Endodermal cell (in vitro differentiated cells): Measurements from ENCODE around the gene PRRG3. TPM values are rescaled to one million over a fixed set of nuclear protein-coding genes. Genes with fewer than 3 reads are reported as not detected.
A peak's percentile ranks its signal among the peaks of the same experiment; 100 is the strongest.
"Not testable (repeated sequence)": the region's sequence is repeated elsewhere in the genome, so short reads cannot be mapped to it uniquely, and the experiment has no call there.

Experiments
- DNase-seq: peaks from one replicate; pipeline ENCODE4 v3.0.0-alpha.2; 2017
- H3K27ac ChIP-seq: 2 replicates; pipeline ENCODE4 v1.5.1; 2013; ENCODE audit warnings: mild to moderate bottlenecking, low read depth, low read length, moderate library complexity
- H3K27me3 ChIP-seq: 2 replicates; pipeline ENCODE4 v1.6.1; 2013; ENCODE audit warnings: mild to moderate bottlenecking, low read length, moderate library complexity; ENCODE audit not compliant: insufficient read depth, control insufficient read depth, poor library complexity, severe bottlenecking
- H3K36me3 ChIP-seq: 2 replicates; pipeline ENCODE4 v1.7.0; 2013; ENCODE audit warnings: mild to moderate bottlenecking, low read length, moderate library complexity; ENCODE audit not compliant: control insufficient read depth, insufficient read depth
- H3K4me1 ChIP-seq: one replicate; pipeline ENCODE4 v1.7.0; 2013; ENCODE audit warnings: low read length; ENCODE audit not compliant: control insufficient read depth, insufficient read depth
- H3K4me3 ChIP-seq: 2 replicates; pipeline ENCODE4 v1.5.1; 2013; ENCODE audit warnings: mild to moderate bottlenecking, low read length, moderate library complexity
- H3K9ac ChIP-seq: 2 replicates; pipeline ENCODE4 v1.6.1; 2013; ENCODE audit warnings: mild to moderate bottlenecking, low read length, moderate library complexity; ENCODE audit not compliant: poor library complexity, severe bottlenecking; ENCODE audit errors: extremely low read depth
- H3K9me3 ChIP-seq: 2 replicates; pipeline ENCODE4 v1.6.1; 2013; ENCODE audit warnings: mild to moderate bottlenecking, low read length, moderate library complexity; ENCODE audit not compliant: control insufficient read depth
- H3K27ac Mint-ChIP-seq: 2 replicates; pipeline ENCODE4 v1.8.0; 2020; ENCODE audit warnings: mixed read lengths
- H3K27me3 Mint-ChIP-seq: 2 replicates; pipeline ENCODE4 v1.8.0; 2021; ENCODE audit warnings: mild to moderate bottlenecking, mixed read lengths; ENCODE audit not compliant: insufficient read depth
- H3K36me3 Mint-ChIP-seq: 2 replicates; pipeline ENCODE4 v1.8.0; 2020; ENCODE audit warnings: low read depth, mixed read lengths
- H3K4me1 Mint-ChIP-seq: 2 replicates; pipeline ENCODE4 v1.8.0; 2020; ENCODE audit warnings: mixed read lengths
- H3K4me3 Mint-ChIP-seq: 2 replicates; pipeline ENCODE4 v1.8.0; 2020; ENCODE audit warnings: mild to moderate bottlenecking, moderate library complexity, mixed read lengths
- H3K9me3 Mint-ChIP-seq: 2 replicates; pipeline ENCODE4 v1.8.0; 2020; ENCODE audit warnings: mild to moderate bottlenecking, mixed read lengths
- CTCF ChIP-seq: fragments of 200-600 bp; sonication (generic); conservative IDR thresholded peaks from 2 replicates; pipeline ENCODE4 v1.5.0; 2021; ENCODE audit warnings: antibody characterized with exemption, mild to moderate bottlenecking
- WGBS, 2 experiments: methylation state at CpG; one replicate each; pipeline versions ENCODE4 v1.1.5 to v1.1.7; 2013; ENCODE audit warnings: missing lambda C conversion rate in 2 of 2, mixed read lengths in 1 of 2; ENCODE audit not compliant: insufficient coverage in 1 of 2, insufficient read length in 1 of 2; 5-methylcytosine and 5-hydroxymethylcytosine counted together
- total RNA-seq, 2 donors: library from RNA; stranded (reverse); fragmentation: NEBNext Ultra II Directional in 1 of 2; extraction: Animal tissue kit (Norgen Biotek cat#: 25700) in 1 of 2; gene quantifications; 2 replicates in 1 of 2; 3 replicates in 1 of 2; pipeline ENCODE4 v1.2.1, GENCODE V29; 2021

The PRRG3 gene
- total RNA-seq, 2 donors from 2014 or later, result 4.8 to 11.4 TPM

GRCh38 chrX:151695583-151696340, 504 bp downstream of the PRRG3 start:
- peak overlapping the region; percentile 65 for H3K4me3 Mint-ChIP-seq
- Histone ChIP-seq H3K9ac (no peak overlapping the region), H3K4me1 (no peaks in the 10 kb centered on the region), H3K36me3 (no peaks in the 10 kb centered on the region), H3K9me3 (no peaks in the 10 kb centered on the region), H3K27ac (no peak overlapping the region), H3K27me3 (no peaks in the 10 kb centered on the region), H3K4me3 (peak overlapping the region; percentile 74)
- DNase-seq, result no peak
- no peak overlapping the region for H3K27ac Mint-ChIP-seq
- peaks cover 5% of the 10 kb centered on the region for H3K4me1 Mint-ChIP-seq
- no peak for TF ChIP-seq CTCF
- peaks cover 40% of the 10 kb centered on the region for H3K9me3 Mint-ChIP-seq
- no peaks in the 10 kb centered on the region for H3K36me3 Mint-ChIP-seq
- H3K27me3 Mint-ChIP-seq, result peaks cover 25% of the 10 kb centered on the region
- 39 to 42% methylated on average over 3 to 19 of the region's 19 CpGs for WGBS, 2 experiments

GRCh38 chrX:151697082-151697481, 1.8 kb downstream of the PRRG3 start:
- 92% methylated on average over 7 of the region's 8 CpGs; no CpG with 5 or more reads in 1 of the 2 experiments for WGBS, 2 experiments
- peaks cover 25% of the 10 kb centered on the region for H3K27me3 Mint-ChIP-seq
- peaks cover 44% of the 10 kb centered on the region for H3K9me3 Mint-ChIP-seq
- not testable (repeated sequence) for H3K4me3 ChIP-seq, H3K9ac ChIP-seq, H3K4me3 Mint-ChIP-seq, H3K27me3 ChIP-seq, DNase-seq, H3K4me1 Mint-ChIP-seq, H3K36me3 ChIP-seq, H3K36me3 Mint-ChIP-seq, H3K9me3 ChIP-seq, H3K4me1 ChIP-seq, H3K27ac ChIP-seq, H3K27ac Mint-ChIP-seq

GRCh38 chrX:151697522-151697921, 2.3 kb downstream of the PRRG3 start:
- no peak overlapping the region for H3K9ac ChIP-seq
- H3K36me3 Mint-ChIP-seq, result no peaks in the 10 kb centered on the region

More at GRCh38 chrX:151697522-151697921, 2.3 kb downstream of the PRRG3 start:
- Histone ChIP-seq H3K27ac (no peak overlapping the region), H3K4me1 (no peaks in the 10 kb centered on the region), H3K4me3 (no peak overlapping the region), H3K27me3 (no peaks in the 10 kb centered on the region), H3K36me3 (no peaks in the 10 kb centered on the region), H3K9me3 (no peaks in the 10 kb centered on the region)
- no peak for TF ChIP-seq CTCF
- Mint-ChIP-seq H3K27ac (no peak overlapping the region), H3K4me1 (peaks cover 5% of the 10 kb centered on the region), H3K9me3 (peaks cover 48% of the 10 kb centered on the region), H3K4me3 (no peak overlapping the region), H3K27me3 (peaks cover 25% of the 10 kb centered on the region)
- WGBS, 2 experiments, result 96 to 100% methylated on average over 2 to 4 of the region's 4 CpGs
- DNase-seq, result no peak
